Epithelial cell of esophagus (primary cell): ENCODE measurements around the gene LPAR2.

Experiments
- DNase-seq: peaks from one replicate; pipeline ENCODE4 v3.0.0; 2010; ENCODE audit warnings: low read depth
- H3K4me3 ChIP-seq: 2 replicates; pipeline ENCODE4 v1.5.1; 2011; ENCODE audit warnings: mild to moderate bottlenecking, low read length, control low read depth
- CTCF ChIP-seq: IDR thresholded peaks from 2 replicates; pipeline ENCODE4 v1.5.1; 2011; ENCODE audit warnings: low read depth, mild to moderate bottlenecking, low read length, control low read depth, inconsistent platforms; ENCODE audit not compliant: insufficient read depth; ENCODE audit errors: missing control alignments

Gene LPAR2

GRCh38 chr19:19592690-19593089, 35.3 kb downstream of the LPAR2 start:
- no peak for TF ChIP-seq CTCF
- DNase-seq: no peak
- H3K4me3 ChIP-seq: no peak overlapping the region

- DNase-seq: peak; percentile 98
- H3K4me3 ChIP-seq: no peak overlapping the region
- TF ChIP-seq CTCF: no peak
These were observed 36.7 kb downstream of the LPAR2 start for GRCh38 chr19:19591133-19591825.

GRCh38 chr19:19588546-19588945, 39.5 kb downstream of the LPAR2 start:
- DNase-seq: peak; percentile 83
- no peak for TF ChIP-seq CTCF
- no peak overlapping the region for H3K4me3 ChIP-seq

DNA sequence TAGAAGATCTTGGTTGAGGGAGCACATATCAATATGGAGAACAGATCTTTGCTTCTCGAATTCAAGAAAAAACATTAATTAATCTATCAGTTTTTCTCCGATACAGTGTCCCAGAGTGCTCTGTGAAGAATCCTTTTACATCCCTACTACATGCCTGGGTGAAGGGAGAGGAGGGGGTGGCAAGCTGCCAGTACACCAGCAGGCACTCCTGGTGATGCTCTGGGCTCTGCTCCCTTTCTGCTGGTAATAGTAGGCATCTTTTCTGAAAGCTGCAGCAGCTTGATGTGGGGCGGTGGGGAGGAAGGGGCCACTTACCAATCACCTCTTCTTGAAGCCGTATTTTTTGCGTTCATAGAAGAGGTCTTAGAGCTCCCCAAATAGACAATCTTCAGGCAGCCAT, 40.2 kb downstream of the LPAR2 start:
- no peak for TF ChIP-seq CTCF
- no peak for DNase-seq
- H3K4me3 ChIP-seq: no peak overlapping the region

- H3K4me3 ChIP-seq: no peak overlapping the region
- no peak for DNase-seq
- TF ChIP-seq CTCF: no peak
These were observed 43.7 kb downstream of the LPAR2 start for GRCh38 chr19:19584356-19584755.

GRCh38 chr19:19582471-19582870, 45.5 kb downstream of the LPAR2 start:
- no peak for DNase-seq
- no peak overlapping the region for H3K4me3 ChIP-seq
- no peak for TF ChIP-seq CTCF

DNA sequence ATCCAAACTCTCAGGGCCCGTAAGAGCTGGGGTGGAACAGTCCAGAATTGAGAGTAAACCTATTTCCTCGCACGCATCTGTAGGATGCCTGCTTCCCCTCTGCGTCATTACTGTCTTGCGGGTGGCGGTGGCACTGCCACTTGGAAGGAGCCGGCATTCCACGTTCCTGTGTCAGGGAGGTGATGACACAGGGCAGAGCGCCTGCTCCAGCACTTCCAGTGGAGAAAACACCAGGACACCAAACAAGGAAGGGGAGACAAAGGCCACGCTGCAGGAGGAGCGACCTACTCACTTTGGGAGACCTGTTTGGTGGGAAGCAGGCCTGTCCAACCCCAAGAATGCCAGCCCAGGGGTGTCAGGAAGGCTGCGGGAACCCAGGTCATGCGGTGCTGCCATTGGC, 46.6 kb downstream of the LPAR2 start:
- DNase-seq: no peak

More for the DNA sequence above, 46.6 kb downstream of the LPAR2 start:
- H3K4me3 ChIP-seq: no peak overlapping the region
- no peak for TF ChIP-seq CTCF
